Esophagus squamous epithelium (tissue), 5 donors: ENCODE data around the gene BRAF. TPM values are rescaled to one million over a fixed set of nuclear protein-coding genes. Genes with fewer than 3 reads are reported as not detected.
"Not testable (repeated sequence)": the region's sequence is repeated elsewhere in the genome, so short reads cannot be mapped to it uniquely, and the experiment has no call there.

Experiments
- DNase-seq: peaks from one replicate; lab custom pipeline; 2025; lab: John Stamatoyannopoulos, UW
- H3K27ac ChIP-seq, 4 donors: fragments of 200-600 bp; sonication (generic); one replicate each; pipeline ENCODE4 v1.5.1; 2016 to 2019; ENCODE audit warnings: mild to moderate bottlenecking in 1 of 4
- H3K27me3 ChIP-seq, 4 donors: fragments of 200-600 bp; sonication (generic); 1 replicate in 3 of 4; 2 replicates in 1 of 4; pipeline versions ENCODE4 v1.5.1 to v1.6.0; 2017 to 2021; ENCODE audit warnings: antibody characterized with exemption in 1 of 4
- H3K36me3 ChIP-seq, 3 donors: fragments of 200-600 bp; sonication (generic); one replicate each; pipeline ENCODE4 v1.5.1; 2016 to 2019
- H3K4me1 ChIP-seq, 3 donors: fragments of 200-600 bp; sonication (generic); one replicate each; pipeline ENCODE4 v1.5.1; 2017 to 2019
- H3K4me3 ChIP-seq, 4 donors: fragments of 200-600 bp; sonication (generic); 1 replicate in 3 of 4; 2 replicates in 1 of 4; pipeline ENCODE4 v1.5.1; 2016 to 2019; ENCODE audit warnings: mild to moderate bottlenecking in 2 of 4, moderate library complexity in 1 of 4
- H3K9me3 ChIP-seq, 3 donors: fragments of 200-600 bp; sonication (generic); one replicate each; pipeline ENCODE4 v1.5.1; 2016 to 2019
- POLR2A ChIP-seq, 4 donors: fragments of 450-650 bp; IDR thresholded peaks; one replicate each; pipeline ENCODE4 v1.6.1; 2017; ENCODE audit warnings: antibody characterized with exemption in 4 of 4, mild to moderate bottlenecking in 4 of 4, moderate library complexity in 3 of 4
- WGBS, 2 donors: methylation state at CpG; one replicate each; pipeline ENCODE4 v1.1.5; 2018; 5-methylcytosine and 5-hydroxymethylcytosine counted together
- intact Hi-C: fragments of 100-400 bp; cut with DNase I; formaldehyde crosslinking; loops from one replicate; pipeline ENCODE4 v1.15.0; 2022
- total RNA-seq, 4 donors: library from RNA; depleted of rRNA; stranded (reverse); fragments of >200 nt; gene quantifications; one replicate each; pipeline ENCODE4 v1.1.0, GENCODE V29; 2016
- TF ChIP-seq, protein P1 (sequence below), 6 experiments: fragments of 450-650 bp in 4 of 6; fragments of 200-600 bp in 2 of 6; sonication (generic) in 2 of 6; IDR thresholded peaks; one replicate each; pipeline ENCODE4 v1.5.1; 2016 to 2019; ENCODE audit warnings: antibody characterized with exemption in 6 of 6, mild to moderate bottlenecking in 4 of 6, moderate library complexity in 4 of 6
- donor health status: DM: yes; HTN: yes; CAD: no.

Gene BRAF
- total RNA-seq, 4 donors from 2014 or later = 10.0 to 40.6 (median 20.6) TPM

DNA sequence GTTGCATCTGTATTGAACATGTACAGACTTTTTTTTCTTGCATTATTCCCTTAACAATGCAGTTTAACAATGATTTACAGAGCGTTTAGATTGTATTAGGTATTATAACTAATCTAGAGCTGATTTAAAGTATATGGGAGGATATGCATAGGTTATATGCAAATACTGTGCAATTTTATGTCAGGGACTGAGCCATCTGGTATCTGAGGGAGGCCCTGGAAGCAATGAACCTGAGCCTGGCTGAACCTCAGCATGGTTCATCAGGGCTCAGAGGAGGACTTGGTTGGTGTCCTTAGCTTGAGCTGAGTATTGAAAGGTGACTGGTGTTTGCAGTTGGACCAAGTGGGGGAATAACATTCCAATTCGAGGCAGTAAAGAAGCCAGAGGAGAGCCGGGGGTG lies 247.2 kb downstream of the BRAF start:
- Histone ChIP-seq H3K4me3 (no peak overlapping the region), H3K27ac (no peak overlapping the region), H3K4me1 (peaks cover 18 to 35% (median 26%) of the 10 kb centered on the region in 3 donors), H3K9me3 (no peaks in the 10 kb centered on the region), H3K36me3 (peaks cover 11 to 70% (median 17%) of the 10 kb centered on the region in 3 donors), H3K27me3 (no peaks in the 10 kb centered on the region)
- no peak for DNase-seq
- intact Hi-C loops = no loop called here
- TF ChIP-seq, protein P1, sequence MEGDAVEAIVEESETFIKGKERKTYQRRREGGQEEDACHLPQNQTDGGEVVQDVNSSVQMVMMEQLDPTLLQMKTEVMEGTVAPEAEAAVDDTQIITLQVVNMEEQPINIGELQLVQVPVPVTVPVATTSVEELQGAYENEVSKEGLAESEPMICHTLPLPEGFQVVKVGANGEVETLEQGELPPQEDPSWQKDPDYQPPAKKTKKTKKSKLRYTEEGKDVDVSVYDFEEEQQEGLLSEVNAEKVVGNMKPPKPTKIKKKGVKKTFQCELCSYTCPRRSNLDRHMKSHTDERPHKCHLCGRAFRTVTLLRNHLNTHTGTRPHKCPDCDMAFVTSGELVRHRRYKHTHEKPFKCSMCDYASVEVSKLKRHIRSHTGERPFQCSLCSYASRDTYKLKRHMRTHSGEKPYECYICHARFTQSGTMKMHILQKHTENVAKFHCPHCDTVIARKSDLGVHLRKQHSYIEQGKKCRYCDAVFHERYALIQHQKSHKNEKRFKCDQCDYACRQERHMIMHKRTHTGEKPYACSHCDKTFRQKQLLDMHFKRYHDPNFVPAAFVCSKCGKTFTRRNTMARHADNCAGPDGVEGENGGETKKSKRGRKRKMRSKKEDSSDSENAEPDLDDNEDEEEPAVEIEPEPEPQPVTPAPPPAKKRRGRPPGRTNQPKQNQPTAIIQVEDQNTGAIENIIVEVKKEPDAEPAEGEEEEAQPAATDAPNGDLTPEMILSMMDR (IDR thresholded peaks at IDR 0.05) = no peak
- TF ChIP-seq POLR2A (IDR thresholded peaks at IDR 0.05) = no peak
- WGBS, 2 donors = 92 to 96% methylated on average over 3 of the region's 3 CpGs

DNA sequence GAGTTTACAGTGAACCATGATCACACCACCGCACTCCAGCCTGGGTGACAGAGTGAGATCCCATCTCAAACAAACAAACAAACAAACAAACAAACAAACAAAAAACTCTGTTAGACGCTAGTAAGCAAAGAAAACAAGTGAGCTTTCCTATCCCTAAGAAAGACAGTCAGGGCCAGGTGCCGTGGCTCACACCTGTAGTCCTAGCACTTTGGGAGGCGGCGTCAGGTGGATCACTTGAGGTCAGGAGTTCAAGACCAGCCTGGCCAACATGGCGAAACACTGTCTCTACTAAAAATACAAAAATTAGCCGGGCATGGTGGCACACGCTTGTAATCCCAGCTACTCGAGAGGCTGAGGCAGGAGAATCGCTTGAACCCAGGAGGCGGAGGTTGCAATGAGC lies 247.8 kb downstream of the BRAF start:
- H3K9me3 ChIP-seq, DNase-seq, H3K27ac ChIP-seq, intact Hi-C loops, H3K27me3 ChIP-seq, H3K4me3 ChIP-seq: not testable (repeated sequence)
- peaks cover 11 to 64% (median 12%) of the 10 kb centered on the region in 3 donors for H3K36me3 ChIP-seq
- H3K4me1 ChIP-seq = peaks cover 18 to 40% (median 26%) of the 10 kb centered on the region in 3 donors
- WGBS, 2 donors = 91 to 93% methylated on average over 9 to 11 of the region's 11 CpGs

DNA sequence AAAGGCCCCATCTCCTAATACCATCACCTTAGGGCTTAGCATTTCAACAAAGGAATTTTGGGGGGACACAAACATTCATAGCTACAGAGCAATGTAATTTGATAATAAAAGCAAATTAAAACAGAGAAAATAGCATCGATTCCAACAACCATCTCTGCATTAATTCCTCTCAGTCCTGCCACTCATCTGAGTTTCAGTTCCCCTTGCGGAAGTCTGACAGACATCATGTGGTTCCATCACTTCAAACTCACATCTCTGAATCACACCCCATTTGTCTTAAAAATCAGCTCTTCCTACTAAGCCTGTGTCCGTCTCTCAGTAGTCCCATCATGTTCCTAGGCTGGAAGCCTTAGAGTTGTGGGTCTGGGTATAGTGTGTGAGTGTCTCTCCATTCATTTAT lies 248.4 kb downstream of the BRAF start:
- DNase-seq = no peak
- intact Hi-C loops = no loop called here
- Histone ChIP-seq H3K36me3 (peaks cover 6 to 58% (median 10%) of the 10 kb centered on the region in 3 donors), H3K9me3 (no peaks in the 10 kb centered on the region), H3K27ac (no peak overlapping the region), H3K4me3 (no peak overlapping the region), H3K27me3 (no peaks in the 10 kb centered on the region), H3K4me1 (peaks cover 18 to 41% (median 26%) of the 10 kb centered on the region in 3 donors)
- 82 to 88% methylated on average over 3 of the region's 3 CpGs for WGBS, 2 donors
- TF ChIP-seq POLR2A (IDR thresholded peaks at IDR 0.05) = no peak
- TF ChIP-seq, protein P1 (IDR thresholded peaks at IDR 0.05) = no peak

DNA sequence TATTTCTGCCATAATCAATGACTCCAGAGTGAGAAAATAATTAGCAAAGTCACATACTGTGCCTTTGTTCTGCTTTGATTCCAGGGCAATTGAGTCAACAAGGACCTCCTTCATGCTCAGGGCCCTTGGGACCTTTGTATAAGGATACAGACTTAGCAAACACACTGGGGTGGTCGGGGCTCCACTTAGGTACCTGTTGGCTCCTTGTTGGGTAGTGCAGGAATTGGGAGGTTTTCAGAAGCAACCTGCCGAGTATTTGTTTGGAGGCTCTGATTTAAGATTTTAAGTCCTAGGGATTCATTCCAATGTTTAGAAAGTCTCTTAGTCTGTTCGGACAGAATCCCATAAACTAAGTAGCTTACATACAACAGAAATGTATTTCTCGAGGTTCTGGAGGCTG lies 249.0 kb downstream of the BRAF start:
- peak overlapping the region in 2 of 4 donors; percentile 14 to 29 for H3K27ac ChIP-seq
- H3K4me1 ChIP-seq = peaks cover 18 to 41% (median 26%) of the 10 kb centered on the region in 3 donors
- H3K36me3 ChIP-seq = peaks cover 2 to 52% (median 5%) of the 10 kb centered on the region in 3 donors
- TF ChIP-seq, protein P1 (IDR thresholded peaks at IDR 0.05) = no peak
- TF ChIP-seq POLR2A (IDR thresholded peaks at IDR 0.05) = no peak
- DNase-seq = no peak
- no peak overlapping the region for H3K4me3 ChIP-seq
- intact Hi-C loops = no loop called here
- no peaks in the 10 kb centered on the region for H3K27me3 ChIP-seq
- WGBS, 2 donors = 87 to 89% methylated on average over 4 of the region's 4 CpGs
- no peaks in the 10 kb centered on the region for H3K9me3 ChIP-seq

DNA sequence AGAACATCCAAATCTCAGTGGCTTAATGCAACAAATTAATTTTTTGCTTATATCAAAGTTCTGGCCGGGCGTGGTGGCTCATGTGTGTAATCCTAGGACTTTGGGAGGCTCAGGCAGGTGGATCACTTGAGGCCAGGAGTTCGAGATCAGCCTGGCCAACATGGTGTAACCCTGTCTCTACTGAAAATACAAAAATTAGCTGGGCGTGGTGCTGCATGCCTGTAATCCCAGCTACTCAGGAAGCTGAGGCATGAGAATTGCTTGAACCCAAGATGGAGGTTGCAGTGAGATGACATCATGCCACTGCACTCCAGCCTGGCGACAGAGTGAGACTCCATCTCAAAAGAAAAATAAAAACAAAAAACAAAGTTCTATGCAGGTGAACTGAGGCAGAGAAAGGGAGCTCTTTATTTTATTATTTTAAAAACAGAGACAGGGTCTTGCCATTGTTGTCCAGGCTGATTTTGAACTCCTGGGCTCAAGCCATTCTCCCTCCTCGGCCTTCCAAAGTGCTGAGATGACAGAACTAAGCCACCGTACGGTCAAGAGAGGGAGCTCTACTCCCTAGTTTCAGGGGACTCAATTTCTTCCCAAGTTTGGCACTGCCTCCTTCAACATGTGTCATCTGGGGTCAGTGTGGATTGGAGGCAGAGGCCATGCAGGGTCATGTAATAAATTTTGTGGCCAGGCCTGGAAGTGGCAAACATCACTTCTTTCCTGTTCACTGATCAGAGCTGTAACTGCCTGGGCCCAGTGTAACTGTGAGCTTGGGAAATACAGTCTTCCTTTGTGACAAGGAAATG lies 249.6 kb downstream of the BRAF start:
- peaks cover 0 to 46% (median 0%) of the 10 kb centered on the region in 3 donors for H3K36me3 ChIP-seq
- TF ChIP-seq POLR2A (IDR thresholded peaks at IDR 0.05) = no peak
- TF ChIP-seq, protein P1 (IDR thresholded peaks at IDR 0.05) = peak in 2 of 6 experiments; percentile 13 to 19
- H3K27ac ChIP-seq = peak overlapping the region in 2 of 4 donors; percentile 14 to 29
- no peak overlapping the region for H3K4me3 ChIP-seq
- H3K4me1 ChIP-seq = peaks cover 18 to 41% (median 26%) of the 10 kb centered on the region in 3 donors
- DNase-seq = no peak
- intact Hi-C loops = no loop called here
- WGBS, 2 donors = 53% methylated on average over 8 of the region's 8 CpGs
- no peaks in the 10 kb centered on the region for H3K9me3 ChIP-seq
- no peaks in the 10 kb centered on the region for H3K27me3 ChIP-seq
